Activated naive CD4-positive, alpha-beta T cell treated with anti-CD3 and anti-CD28 coated beads, Interleukin-2, amount 50 U/mL, for 72 hours (primary cell): ENCODE measurements around the gene ADRB1. TPM values are rescaled to one million over a fixed set of nuclear protein-coding genes. Genes with fewer than 3 reads are reported as not detected.

Source experiments
- ATAC-seq, 2 donors: fragments of 150-1000 bp; cut with Tn5 transposase; 2 replicates each; pipeline ENCODE4 v1.10.0; 2021; ENCODE audit warnings: mild to moderate bottlenecking in 2 of 2, moderate library complexity in 2 of 2
- DNase-seq, 2 donors: peaks; one replicate each; pipeline ENCODE4 v3.0.0; 2021 to 2022; ENCODE audit warnings: low spot score in 2 of 2
- H3K27ac Mint-ChIP-seq, 2 donors: one replicate each; pipeline ENCODE4 v1.8.0; 2022; ENCODE audit warnings: mild to moderate bottlenecking in 2 of 2, mixed read lengths in 2 of 2
- H3K36me3 Mint-ChIP-seq, 2 donors: one replicate each; pipeline ENCODE4 v1.8.0; 2022; ENCODE audit warnings: mixed read lengths in 2 of 2
- H3K9me3 Mint-ChIP-seq, 2 donors: one replicate each; pipeline ENCODE4 v1.8.0; 2022; ENCODE audit warnings: mixed read lengths in 2 of 2
- total RNA-seq, 2 donors: library from RNA; stranded (reverse); gene quantifications; one replicate each; pipeline ENCODE4 v1.2.3, GENCODE V29; 2022

Gene ADRB1
- total RNA-seq, 2 donors from 2014 or later = not detected

- Mint-ChIP-seq H3K36me3 (peaks cover 0 to 5% of the 10 kb centered on the region in 2 donors), H3K9me3 (no peaks in the 10 kb centered on the region), H3K27ac (no peak overlapping the region)
- peak in 1 of 2 donors; percentile 21 for DNase-seq
- ATAC-seq = peak in 1 of 2 donors; percentile 51
Measured at GRCh38 chr10:114042895-114043531, 653 bp upstream of the ADRB1 start.

- Mint-ChIP-seq H3K27ac (no peak overlapping the region), H3K9me3 (no peaks in the 10 kb centered on the region), H3K36me3 (peaks cover 0 to 5% of the 10 kb centered on the region in 2 donors)
- DNase-seq (peak in 1 of 2 donors; percentile 5), ATAC-seq (no peak)
Measured at GRCh38 chr10:114044247-114045135, 825 bp downstream of the ADRB1 start.

GRCh38 chr10:114045136-114046086 lies 1.7 kb downstream of the ADRB1 start:
- peak in 1 of 2 donors; percentile 33 for ATAC-seq
- DNase-seq = peak in 1 of 2 donors; percentile 8
- no peaks in the 10 kb centered on the region for H3K9me3 Mint-ChIP-seq
- H3K27ac Mint-ChIP-seq = peak overlapping the region in 1 of 2 donors; percentile 38
- peaks cover 0 to 5% of the 10 kb centered on the region in 2 donors for H3K36me3 Mint-ChIP-seq

GRCh38 chr10:114046087-114046458 lies 2.4 kb downstream of the ADRB1 start:
- no peaks in the 10 kb centered on the region for H3K9me3 Mint-ChIP-seq
- no peak for ATAC-seq
- H3K27ac Mint-ChIP-seq = no peak overlapping the region
- DNase-seq = no peak
- peaks cover 0 to 9% of the 10 kb centered on the region in 2 donors for H3K36me3 Mint-ChIP-seq

- Mint-ChIP-seq H3K9me3 (no peaks in the 10 kb centered on the region), H3K36me3 (peaks cover 0 to 10% of the 10 kb centered on the region in 2 donors), H3K27ac (no peak overlapping the region)
- ATAC-seq (no peak), DNase-seq (no peak)
Measured at GRCh38 chr10:114048472-114048871, 4.8 kb downstream of the ADRB1 start.

GRCh38 chr10:114051714-114052113 lies 8.0 kb downstream of the ADRB1 start:
- ATAC-seq (no peak), DNase-seq (no peak)
- Mint-ChIP-seq H3K27ac (no peak overlapping the region), H3K36me3 (peaks cover 0 to 5% of the 10 kb centered on the region in 2 donors), H3K9me3 (no peaks in the 10 kb centered on the region)

- no peak for DNase-seq
- H3K27ac Mint-ChIP-seq = no peak overlapping the region
- H3K36me3 Mint-ChIP-seq = peaks cover 0 to 5% of the 10 kb centered on the region in 2 donors
- H3K9me3 Mint-ChIP-seq = no peaks in the 10 kb centered on the region
- ATAC-seq = no peak
Measured at GRCh38 chr10:114052255-114052654, 8.6 kb downstream of the ADRB1 start.

GRCh38 chr10:114053946-114054345 lies 10.3 kb downstream of the ADRB1 start:
- Mint-ChIP-seq H3K36me3 (peaks cover 0 to 5% of the 10 kb centered on the region in 2 donors), H3K9me3 (no peaks in the 10 kb centered on the region), H3K27ac (no peak overlapping the region)
- ATAC-seq = no peak
- DNase-seq = no peak

GRCh38 chr10:114057855-114058254 lies 14.2 kb downstream of the ADRB1 start:
- H3K9me3 Mint-ChIP-seq = no peaks in the 10 kb centered on the region
- no peak for ATAC-seq
- H3K27ac Mint-ChIP-seq = no peak overlapping the region
- H3K36me3 Mint-ChIP-seq = no peaks in the 10 kb centered on the region
- no peak for DNase-seq

- no peak for ATAC-seq
- no peak for DNase-seq
- Mint-ChIP-seq H3K36me3 (no peaks in the 10 kb centered on the region), H3K27ac (no peak overlapping the region), H3K9me3 (no peaks in the 10 kb centered on the region)
Measured at GRCh38 chr10:114058297-114058696, 14.6 kb downstream of the ADRB1 start.

GRCh38 chr10:114059561-114059960 lies 15.9 kb downstream of the ADRB1 start:
- Mint-ChIP-seq H3K27ac (no peak overlapping the region), H3K36me3 (no peaks in the 10 kb centered on the region), H3K9me3 (no peaks in the 10 kb centered on the region)
- ATAC-seq (no peak), DNase-seq (no peak)

GRCh38 chr10:114060456-114060855 lies 16.8 kb downstream of the ADRB1 start:
- Mint-ChIP-seq H3K27ac (no peak overlapping the region), H3K36me3 (no peaks in the 10 kb centered on the region), H3K9me3 (no peaks in the 10 kb centered on the region)
- ATAC-seq = no peak
- DNase-seq = no peak

GRCh38 chr10:114061148-114061547 lies 17.5 kb downstream of the ADRB1 start:
- Mint-ChIP-seq H3K36me3 (no peaks in the 10 kb centered on the region), H3K9me3 (no peaks in the 10 kb centered on the region), H3K27ac (no peak overlapping the region)
- DNase-seq (no peak), ATAC-seq (no peak)

- no peak overlapping the region for H3K27ac Mint-ChIP-seq
- ATAC-seq = no peak
- no peaks in the 10 kb centered on the region for H3K9me3 Mint-ChIP-seq
- H3K36me3 Mint-ChIP-seq = no peaks in the 10 kb centered on the region
- no peak for DNase-seq
Measured at GRCh38 chr10:114061789-114062188, 18.1 kb downstream of the ADRB1 start.

GRCh38 chr10:114064151-114065048 lies 20.7 kb downstream of the ADRB1 start:
- ATAC-seq = no peak
- H3K36me3 Mint-ChIP-seq = no peaks in the 10 kb centered on the region

GRCh38 chr10:114065049-114065435 lies 21.4 kb downstream of the ADRB1 start:
- ATAC-seq (no peak), DNase-seq (no peak)
- Mint-ChIP-seq H3K27ac (no peak overlapping the region), H3K36me3 (no peaks in the 10 kb centered on the region), H3K9me3 (no peaks in the 10 kb centered on the region)

More at GRCh38 chr10:114064151-114065048, 20.7 kb downstream of the ADRB1 start:
- Mint-ChIP-seq H3K9me3 (no peaks in the 10 kb centered on the region), H3K27ac (no peak overlapping the region)
- no peak for DNase-seq
